Spleen (tissue), 7 donors: Measurements from ENCODE around the gene LRP11.

ENCODE experiments used
- POLR2A ChIP-seq, 3 donors: fragments of 450-650 bp; IDR thresholded peaks; one replicate each; pipeline ENCODE4 v1.5.1; 2017; ENCODE audit warnings: antibody characterized with exemption in 3 of 3, mild to moderate bottlenecking in 1 of 3
- POLR2AphosphoS5 ChIP-seq, 3 donors: sonication (generic); formaldehyde crosslinking; IDR thresholded peaks; one replicate each; pipeline ENCODE4 v1.5.1; 2017; ENCODE audit warnings: antibody characterized with exemption in 3 of 3
- TF ChIP-seq, protein P1 (sequence below), 11 experiments: fragments of 200-600 bp in 7 of 11; fragments of 450-650 bp in 4 of 11; sonication (generic) in 4 of 11; IDR thresholded peaks in 8 of 11; conservative IDR thresholded peaks in 3 of 11; 1 replicate in 7 of 11; 2 replicates in 4 of 11; pipeline versions ENCODE4 v1.4.0 to v1.8.0; 2016 to 2021; ENCODE audit warnings: antibody characterized with exemption in 11 of 11, inconsistent platforms in 4 of 11, mild to moderate bottlenecking in 1 of 11
- donor health status: DM: no; HTN: no; CAD: no; lungs with moderate emphysema.
- donor health status: DM: no; HTN: no; CAD: no.
- donor health status: DM: no; HTN: no; CAD: no.

DNA sequence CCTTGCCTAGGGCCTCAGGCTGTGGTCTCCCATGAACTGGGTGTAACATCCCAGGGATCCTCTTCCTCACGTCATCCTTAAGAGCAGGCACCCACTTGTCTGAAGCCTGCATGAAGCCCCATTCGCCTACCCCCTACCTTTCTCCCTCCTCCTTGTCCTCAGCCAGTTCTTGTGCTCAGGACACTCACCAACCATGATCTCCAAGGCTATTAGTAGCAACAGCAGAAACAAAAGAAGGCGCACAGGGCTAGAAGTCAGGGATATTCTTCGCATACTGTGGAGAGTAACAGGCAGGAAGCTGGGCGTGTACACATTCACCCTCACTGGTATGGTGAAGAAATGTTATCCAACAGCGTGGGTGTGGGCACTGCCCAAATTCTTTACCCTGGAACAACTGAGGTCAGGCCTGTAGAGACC, 26.5 kb upstream of the LRP11 start:
- TF ChIP-seq, protein P1, sequence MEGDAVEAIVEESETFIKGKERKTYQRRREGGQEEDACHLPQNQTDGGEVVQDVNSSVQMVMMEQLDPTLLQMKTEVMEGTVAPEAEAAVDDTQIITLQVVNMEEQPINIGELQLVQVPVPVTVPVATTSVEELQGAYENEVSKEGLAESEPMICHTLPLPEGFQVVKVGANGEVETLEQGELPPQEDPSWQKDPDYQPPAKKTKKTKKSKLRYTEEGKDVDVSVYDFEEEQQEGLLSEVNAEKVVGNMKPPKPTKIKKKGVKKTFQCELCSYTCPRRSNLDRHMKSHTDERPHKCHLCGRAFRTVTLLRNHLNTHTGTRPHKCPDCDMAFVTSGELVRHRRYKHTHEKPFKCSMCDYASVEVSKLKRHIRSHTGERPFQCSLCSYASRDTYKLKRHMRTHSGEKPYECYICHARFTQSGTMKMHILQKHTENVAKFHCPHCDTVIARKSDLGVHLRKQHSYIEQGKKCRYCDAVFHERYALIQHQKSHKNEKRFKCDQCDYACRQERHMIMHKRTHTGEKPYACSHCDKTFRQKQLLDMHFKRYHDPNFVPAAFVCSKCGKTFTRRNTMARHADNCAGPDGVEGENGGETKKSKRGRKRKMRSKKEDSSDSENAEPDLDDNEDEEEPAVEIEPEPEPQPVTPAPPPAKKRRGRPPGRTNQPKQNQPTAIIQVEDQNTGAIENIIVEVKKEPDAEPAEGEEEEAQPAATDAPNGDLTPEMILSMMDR (IDR thresholded peaks at IDR 0.05 in 8 of 11, conservative IDR thresholded peaks at IDR 0.05 in 3 of 11) = no peak
- TF ChIP-seq POLR2AphosphoS5 (IDR thresholded peaks at IDR 0.05) = no peak
- TF ChIP-seq POLR2A (IDR thresholded peaks at IDR 0.05) = no peak
